GM21529 (cell line): ENCODE measurements around the gene QSOX2.
A peak's percentile ranks its signal among the peaks of the same experiment; 100 is the strongest.
"Not testable (repeated sequence)": the region's sequence is repeated elsewhere in the genome, so short reads cannot be mapped to it uniquely, and the experiment has no call there.

ENCODE experiments used
- ATAC-seq: cut with Tn5 transposase; IDR thresholded peaks from one replicate; pipeline ENCODE4 v1.9.1; 2021; ENCODE audit not compliant: unreplicated experiment

Gene QSOX2

GRCh38 chr9:136237486-136238341 is 7.9 kb downstream of the QSOX2 start:
- ATAC-seq = no peak

- not testable (repeated sequence) for ATAC-seq
Observed at GRCh38 chr9:136236471-136237410, 8.9 kb downstream of the QSOX2 start.

GRCh38 chr9:136235709-136236455 is 9.7 kb downstream of the QSOX2 start:
- no peak for ATAC-seq

GRCh38 chr9:136235171-136235570 is 10.4 kb downstream of the QSOX2 start:
- no peak for ATAC-seq

GRCh38 chr9:136234597-136234996 is 11.0 kb downstream of the QSOX2 start:
- no peak for ATAC-seq

- ATAC-seq = no peak
Observed at GRCh38 chr9:136233868-136234267, 11.7 kb downstream of the QSOX2 start.

- no peak for ATAC-seq
Observed at GRCh38 chr9:136233411-136233810, 12.2 kb downstream of the QSOX2 start.

- ATAC-seq = no peak
Observed at GRCh38 chr9:136232969-136233368, 12.6 kb downstream of the QSOX2 start.

- no peak for ATAC-seq
Observed at GRCh38 chr9:136231478-136232297, 13.9 kb downstream of the QSOX2 start.

GRCh38 chr9:136230773-136231172 is 14.8 kb downstream of the QSOX2 start:
- no peak for ATAC-seq

GRCh38 chr9:136230365-136230764 is 15.2 kb downstream of the QSOX2 start:
- ATAC-seq = no peak

- no peak for ATAC-seq
Observed at GRCh38 chr9:136229096-136230065, 16.2 kb downstream of the QSOX2 start.

- no peak for ATAC-seq
Observed at GRCh38 chr9:136228107-136228875, 17.3 kb downstream of the QSOX2 start.

- ATAC-seq = no peak
Observed at GRCh38 chr9:136226680-136227407, 18.8 kb downstream of the QSOX2 start.

- ATAC-seq = peak; percentile 66
Observed at GRCh38 chr9:136225748-136226679, 19.6 kb downstream of the QSOX2 start.

- peak; percentile 60 for ATAC-seq
Observed at GRCh38 chr9:136225366-136225747, 20.3 kb downstream of the QSOX2 start.
